CD4-positive, alpha-beta T cell treated with Interleukin-15 for 4 hours (primary cell): ENCODE data around the gene SMOC2.
"Not testable (repeated sequence)": the region's sequence is repeated elsewhere in the genome, so short reads cannot be mapped to it uniquely, and the experiment has no call there.

Experiments
- DNase-seq: peaks from one replicate; pipeline ENCODE4 v3.0.0-alpha.2; 2020; ENCODE audit warnings: low spot score

The SMOC2 gene

GRCh38 chr6:168686831-168687730, 246.1 kb downstream of the SMOC2 start:
- no peak for DNase-seq

- no peak for DNase-seq
Observed at GRCh38 chr6:168690271-168690670, 249.3 kb downstream of the SMOC2 start.

- DNase-seq = no peak
Observed at GRCh38 chr6:168691774-168692173, 250.8 kb downstream of the SMOC2 start.

GRCh38 chr6:168692193-168692914, 251.4 kb downstream of the SMOC2 start:
- no peak for DNase-seq

GRCh38 chr6:168692915-168693257, 251.9 kb downstream of the SMOC2 start:
- DNase-seq = not testable (repeated sequence)

- not testable (repeated sequence) for DNase-seq
Observed at GRCh38 chr6:168694797-168695196, 253.8 kb downstream of the SMOC2 start.

- no peak for DNase-seq
Observed at GRCh38 chr6:168695701-168696100, 254.7 kb downstream of the SMOC2 start.

GRCh38 chr6:168698923-168699322, 257.9 kb downstream of the SMOC2 start:
- no peak for DNase-seq

- DNase-seq = no peak
Observed at GRCh38 chr6:168699631-168700295, 258.8 kb downstream of the SMOC2 start.

- DNase-seq = no peak
Observed at GRCh38 chr6:168700880-168701279, 259.9 kb downstream of the SMOC2 start.

GRCh38 chr6:168703990-168704389, 263.0 kb downstream of the SMOC2 start:
- no peak for DNase-seq

- DNase-seq = no peak
Observed at GRCh38 chr6:168704678-168705077, 263.7 kb downstream of the SMOC2 start.

GRCh38 chr6:168705271-168705670, 264.3 kb downstream of the SMOC2 start:
- DNase-seq = not testable (repeated sequence)

GRCh38 chr6:168706471-168707177, 265.6 kb downstream of the SMOC2 start:
- no peak for DNase-seq

GRCh38 chr6:168708526-168708925, 267.5 kb downstream of the SMOC2 start:
- no peak for DNase-seq

GRCh38 chr6:168708984-168709383, 268.0 kb downstream of the SMOC2 start:
- no peak for DNase-seq

- DNase-seq = no peak
Observed at GRCh38 chr6:168709390-168709789, 268.4 kb downstream of the SMOC2 start.

GRCh38 chr6:168709991-168710390, 269.0 kb downstream of the SMOC2 start:
- DNase-seq = no peak

GRCh38 chr6:168711049-168711640, 270.2 kb downstream of the SMOC2 start:
- no peak for DNase-seq

- DNase-seq = no peak
Observed at GRCh38 chr6:168711666-168712300, 270.8 kb downstream of the SMOC2 start.

- DNase-seq = no peak
Observed at GRCh38 chr6:168712993-168713392, 272.0 kb downstream of the SMOC2 start.
